Measurements from ENCODE around the gene CD300A. TPM values are rescaled to one million over a fixed set of nuclear protein-coding genes. Genes with fewer than 3 reads are reported as not detected.
"Not testable (repeated sequence)": the region's sequence is repeated elsewhere in the genome, so short reads cannot be mapped to it uniquely, and the experiment has no call there.

The CD300A gene
- total and polyA plus RNA-seq, 4 experiments from 2014 or later, result 27.6 to 51.4 (median 33.7) TPM

- intact Hi-C loops (cut with micrococcal nuclease), result no loop called here
- no peak for DNase-seq
These were observed 49.5 kb downstream of the CD300A start for GRCh38 chr17:74515941-74516340.

DNA sequence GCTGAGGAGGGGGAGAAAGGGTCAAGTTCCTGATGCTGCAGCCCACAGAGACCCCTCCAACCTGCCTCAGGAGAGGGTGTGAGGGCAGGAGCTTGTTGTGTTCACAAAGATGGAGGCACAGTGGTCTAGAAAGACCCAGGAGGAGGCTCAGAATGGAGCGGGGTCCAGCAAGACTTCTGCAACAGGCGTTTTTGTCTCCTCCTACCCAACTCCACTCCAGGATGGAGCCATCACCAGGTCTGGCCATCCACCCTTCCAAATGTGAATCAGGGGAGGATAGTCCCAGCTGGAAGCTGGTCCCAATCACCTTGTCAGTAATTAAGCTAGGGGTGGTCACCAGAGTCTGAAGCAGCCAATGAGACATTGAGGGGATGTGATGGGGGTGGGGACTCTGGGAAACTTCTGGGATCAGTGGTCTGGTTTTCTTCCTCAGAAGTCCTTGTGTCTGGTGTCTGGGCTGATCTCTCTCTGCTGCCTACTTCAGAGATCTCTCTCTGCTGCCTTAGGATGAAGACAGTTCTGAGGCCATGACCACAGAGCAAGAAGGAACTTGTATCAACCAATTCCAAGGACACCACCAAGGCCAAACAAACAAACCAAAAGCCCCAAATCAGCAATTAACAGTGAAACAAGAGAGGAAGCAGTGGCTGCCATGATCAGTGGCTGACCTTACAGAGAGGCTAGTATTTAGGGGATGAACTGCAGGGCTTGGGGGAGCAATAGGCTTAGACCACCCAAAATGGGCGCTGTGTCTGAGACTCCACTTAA is 50.3 kb downstream of the CD300A start:
- peak overlapping the region in 1 of 7 donors; percentile 17 for H3K27ac Mint-ChIP-seq
- H3K4me1 Mint-ChIP-seq, result peaks cover 0 to 13% (median 5%) of the 10 kb centered on the region in 4 donors

More at GRCh38 chr17:74515941-74516340, 49.5 kb downstream of the CD300A start:
- H3K4me1 ChIP-seq (ENCODE audit: insufficient read depth, low read length), result no peaks in the 10 kb centered on the region
- H3K4me3 Mint-ChIP-seq, result no peak overlapping the region
- peaks cover 3 to 11% of the 10 kb centered on the region in 2 donors for H3K36me3 Mint-ChIP-seq
- no peak overlapping the region for H3K4me3 ChIP-seq (ENCODE audit: low read length in 2 of 2)
- H3K36me3 ChIP-seq (ENCODE audit: insufficient read depth, low read length), result no peaks in the 10 kb centered on the region
- H3K4me1 Mint-ChIP-seq, result peaks cover 0 to 13% (median 4%) of the 10 kb centered on the region in 4 donors
- no peak overlapping the region for H3K27ac Mint-ChIP-seq
- ChIA-PET POLR2A (ENCODE audit: partially characterized antibody) (no interaction called here), CTCF (ENCODE audit: partially characterized antibody) (no interaction called here)
- H3K9me3 Mint-ChIP-seq, result peaks cover 4 to 27% (median 16%) of the 10 kb centered on the region in 8 donors
- no peak overlapping the region for H3K27ac ChIP-seq (ENCODE audit: low read depth, low read length)
- H3K9me3 ChIP-seq (ENCODE audit: control insufficient read depth in 1 of 2, low read length in 2 of 2), result peaks cover 0 to 3% of the 10 kb centered on the region in 2 donors
- H3K27me3 ChIP-seq (ENCODE audit: insufficient read depth, low read length), result no peaks in the 10 kb centered on the region
- H3K27me3 Mint-ChIP-seq, result peaks cover 13 to 30% of the 10 kb centered on the region in 2 donors

DNA sequence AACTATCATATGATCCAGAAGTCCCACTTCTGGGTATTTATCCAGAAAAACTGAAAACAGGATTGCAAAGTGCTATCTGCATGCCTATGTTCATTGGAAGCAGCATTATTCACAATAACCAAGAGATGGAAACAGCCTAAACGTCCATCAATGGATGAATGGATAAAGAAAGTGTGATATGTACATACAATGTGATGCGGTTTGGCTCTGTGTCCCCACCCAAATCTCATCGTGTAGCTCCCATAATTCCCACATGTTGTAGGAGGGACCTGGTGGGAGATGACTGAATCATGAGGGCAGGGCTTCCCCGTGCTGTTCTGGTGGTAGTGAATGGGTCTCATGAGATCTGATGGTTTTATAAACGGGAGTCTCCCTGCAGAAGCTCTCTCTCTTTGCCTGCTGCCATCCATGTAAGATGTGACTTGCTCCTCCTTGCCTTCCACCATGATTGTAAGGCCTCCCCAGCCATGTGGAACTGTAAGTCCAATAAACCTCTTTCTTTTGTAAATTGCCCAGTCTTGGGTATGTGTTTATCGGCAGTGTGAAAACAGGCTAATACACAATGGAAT is 52.1 kb downstream of the CD300A start:
- H3K4me3 Mint-ChIP-seq; H3K27ac Mint-ChIP-seq; H3K4me1 ChIP-seq (ENCODE audit: insufficient read depth, low read length); POLR2A ChIA-PET (ENCODE audit: partially characterized antibody); intact Hi-C loops (cut with micrococcal nuclease); CTCF ChIA-PET (ENCODE audit: partially characterized antibody); H3K27ac ChIP-seq (ENCODE audit: low read depth, low read length); DNase-seq; H3K36me3 ChIP-seq (ENCODE audit: insufficient read depth, low read length); H3K4me3 ChIP-seq (ENCODE audit: low read length in 2 of 2); H3K27me3 ChIP-seq (ENCODE audit: insufficient read depth, low read length); H3K9me3 ChIP-seq (ENCODE audit: control insufficient read depth in 1 of 2, low read length in 2 of 2): not testable (repeated sequence)
- Mint-ChIP-seq H3K36me3 (peaks cover 3 to 11% of the 10 kb centered on the region in 2 donors), H3K9me3 (peaks cover 8 to 27% (median 16%) of the 10 kb centered on the region in 8 donors), H3K27me3 (peaks cover 30 to 38% of the 10 kb centered on the region in 2 donors), H3K4me1 (peaks cover 0 to 13% (median 5%) of the 10 kb centered on the region in 4 donors)

More for the DNA sequence above, 50.3 kb downstream of the CD300A start:
- Histone ChIP-seq H3K4me1 (ENCODE audit: insufficient read depth, low read length) (no peaks in the 10 kb centered on the region), H3K27me3 (ENCODE audit: insufficient read depth, low read length) (peaks cover 2% of the 10 kb centered on the region), H3K9me3 (ENCODE audit: control insufficient read depth in 1 of 2, low read length in 2 of 2) (peaks cover 0 to 3% of the 10 kb centered on the region in 2 donors), H3K36me3 (ENCODE audit: insufficient read depth, low read length) (no peaks in the 10 kb centered on the region), H3K27ac (ENCODE audit: low read depth, low read length) (no peak overlapping the region), H3K4me3 (ENCODE audit: low read length in 2 of 2) (no peak overlapping the region)
- peaks cover 3 to 11% of the 10 kb centered on the region in 2 donors for H3K36me3 Mint-ChIP-seq
- intact Hi-C loops (cut with micrococcal nuclease), result no loop called here
- POLR2A ChIA-PET (ENCODE audit: partially characterized antibody), result no interaction called here
- CTCF ChIA-PET (ENCODE audit: partially characterized antibody), result no interaction called here
- peaks cover 19 to 36% of the 10 kb centered on the region in 2 donors for H3K27me3 Mint-ChIP-seq
- peaks cover 4 to 27% (median 16%) of the 10 kb centered on the region in 8 donors for H3K9me3 Mint-ChIP-seq
- H3K4me3 Mint-ChIP-seq, result no peak overlapping the region
- no peak for DNase-seq

DNA sequence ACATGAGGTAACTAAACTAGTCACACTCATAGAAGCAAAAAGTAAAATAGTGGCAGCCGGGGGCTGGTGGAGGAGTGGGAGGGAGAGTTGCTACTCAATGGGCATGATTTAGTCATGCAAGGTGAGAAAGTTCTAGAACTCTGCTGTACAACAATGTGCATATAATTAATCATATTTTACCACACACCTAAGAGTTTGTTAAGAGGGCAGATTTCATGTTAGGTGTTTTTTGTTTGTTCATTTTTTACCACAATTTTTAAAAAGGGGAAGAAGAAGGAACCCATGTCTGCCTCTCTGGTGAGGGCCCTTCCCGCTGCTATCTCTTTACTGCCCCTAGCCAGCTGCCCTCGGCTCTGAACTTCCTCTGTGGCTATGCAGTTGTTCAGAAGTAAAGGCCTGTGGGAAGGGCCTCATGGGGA is 53.6 kb downstream of the CD300A start:
- H3K4me3 Mint-ChIP-seq, result no peak overlapping the region
- no peaks in the 10 kb centered on the region for H3K9me3 ChIP-seq (ENCODE audit: control insufficient read depth in 1 of 2, low read length in 2 of 2)
- peaks cover 0 to 4% (median 1%) of the 10 kb centered on the region in 4 donors for H3K4me1 Mint-ChIP-seq
- peaks cover 33 to 35% of the 10 kb centered on the region in 2 donors for H3K27me3 Mint-ChIP-seq
- no peaks in the 10 kb centered on the region for H3K36me3 Mint-ChIP-seq
- no peaks in the 10 kb centered on the region for H3K36me3 ChIP-seq (ENCODE audit: insufficient read depth, low read length)
- no peaks in the 10 kb centered on the region for H3K4me1 ChIP-seq (ENCODE audit: insufficient read depth, low read length)
- ChIA-PET POLR2A (ENCODE audit: partially characterized antibody) (interaction anchor here (0.6 kb wide), 1 partner anchor 343 kb away, joined by 3 read pairs; no protein-coding TSS in a partner anchor), CTCF (ENCODE audit: partially characterized antibody) (no interaction called here)
- DNase-seq, result no peak
- intact Hi-C loops (cut with micrococcal nuclease), result no loop called here
- no peak overlapping the region for H3K4me3 ChIP-seq (ENCODE audit: low read length in 2 of 2)
- no peak overlapping the region for H3K27ac Mint-ChIP-seq
- H3K27ac ChIP-seq (ENCODE audit: low read depth, low read length), result no peak overlapping the region
- peaks cover 2 to 14% (median 7%) of the 10 kb centered on the region in 8 donors for H3K9me3 Mint-ChIP-seq
- peaks cover 6% of the 10 kb centered on the region for H3K27me3 ChIP-seq (ENCODE audit: insufficient read depth, low read length)

GRCh38 chr17:74520790-74521480 is 54.5 kb downstream of the CD300A start:
- Histone ChIP-seq H3K27me3 (ENCODE audit: insufficient read depth, low read length) (peaks cover 6% of the 10 kb centered on the region), H3K9me3 (ENCODE audit: control insufficient read depth in 1 of 2, low read length in 2 of 2) (no peaks in the 10 kb centered on the region), H3K27ac (ENCODE audit: low read depth, low read length) (no peak overlapping the region), H3K4me1 (ENCODE audit: insufficient read depth, low read length) (no peaks in the 10 kb centered on the region), H3K4me3 (ENCODE audit: low read length in 2 of 2) (no peak overlapping the region), H3K36me3 (ENCODE audit: insufficient read depth, low read length) (no peaks in the 10 kb centered on the region)
- intact Hi-C loops (cut with micrococcal nuclease), result no loop called here
- H3K27ac Mint-ChIP-seq, result no peak overlapping the region
- no peak overlapping the region for H3K4me3 Mint-ChIP-seq
- no peaks in the 10 kb centered on the region for H3K36me3 Mint-ChIP-seq
- DNase-seq, result no peak
- H3K27me3 Mint-ChIP-seq, result peaks cover 36 to 41% of the 10 kb centered on the region in 2 donors
- ChIA-PET CTCF (ENCODE audit: partially characterized antibody) (no interaction called here), POLR2A (ENCODE audit: partially characterized antibody) (no interaction called here)
- peaks cover 0 to 4% (median 1%) of the 10 kb centered on the region in 4 donors for H3K4me1 Mint-ChIP-seq
- H3K9me3 Mint-ChIP-seq, result peaks cover 2 to 11% (median 6%) of the 10 kb centered on the region in 8 donors

GRCh38 chr17:74521701-74522201 is 55.3 kb downstream of the CD300A start:
- no peaks in the 10 kb centered on the region for H3K36me3 Mint-ChIP-seq
- H3K4me3 ChIP-seq (ENCODE audit: low read length in 2 of 2), result no peak overlapping the region
- H3K27ac Mint-ChIP-seq, result no peak overlapping the region
- H3K27me3 ChIP-seq (ENCODE audit: insufficient read depth, low read length), result peaks cover 6% of the 10 kb centered on the region
- DNase-seq, result no peak
- H3K27ac ChIP-seq (ENCODE audit: low read depth, low read length), result no peak overlapping the region
- H3K4me1 ChIP-seq (ENCODE audit: insufficient read depth, low read length), result no peaks in the 10 kb centered on the region
- intact Hi-C loops (cut with micrococcal nuclease), result no loop called here
- no peak overlapping the region for H3K4me3 Mint-ChIP-seq
- H3K4me1 Mint-ChIP-seq, result peaks cover 0 to 4% (median 1%) of the 10 kb centered on the region in 4 donors
- no peaks in the 10 kb centered on the region for H3K9me3 ChIP-seq (ENCODE audit: control insufficient read depth in 1 of 2, low read length in 2 of 2)
- POLR2A ChIA-PET (ENCODE audit: partially characterized antibody), result no interaction called here
- H3K36me3 ChIP-seq (ENCODE audit: insufficient read depth, low read length), result no peaks in the 10 kb centered on the region
- CTCF ChIA-PET (ENCODE audit: partially characterized antibody), result interaction anchor here (0.9 to 1.4 kb wide), 2 partner anchors 143 to 153 kb away, joined by 3 read pairs; no protein-coding TSS in a partner anchor
- peaks cover 2 to 11% (median 6%) of the 10 kb centered on the region in 8 donors for H3K9me3 Mint-ChIP-seq
- H3K27me3 Mint-ChIP-seq, result peaks cover 36 to 43% of the 10 kb centered on the region in 2 donors
